ENCODE data around the gene SKP2. TPM values are rescaled to one million over a fixed set of nuclear protein-coding genes. Genes with fewer than 3 reads are reported as not detected.
"Not testable (repeated sequence)": the region's sequence is repeated elsewhere in the genome, so short reads cannot be mapped to it uniquely, and the experiment has no call there.

The SKP2 gene
- total RNA-seq, 1 donor = 142 TPM

- peak; percentile 63 for DNase-seq (ENCODE audit: low read depth)
- H3K4me3 ChIP-seq (ENCODE audit: low read depth, low read length) = no peak overlapping the region
- peak; percentile 60 for TF ChIP-seq CTCF (IDR thresholded peaks at IDR 0.05; ENCODE audit: insufficient read depth, low read depth, low read length)
Measured at GRCh38 chr5:36177715-36178523, 26.0 kb downstream of the SKP2 start.

GRCh38 chr5:36178524-36178890, 26.6 kb downstream of the SKP2 start:
- H3K4me3 ChIP-seq (ENCODE audit: low read depth, low read length) = no peak overlapping the region
- no peak for TF ChIP-seq CTCF (IDR thresholded peaks at IDR 0.05; ENCODE audit: insufficient read depth, low read depth, low read length)
- DNase-seq (ENCODE audit: low read depth) = no peak

- DNase-seq (ENCODE audit: low read depth) = no peak
- TF ChIP-seq CTCF (IDR thresholded peaks at IDR 0.05; ENCODE audit: insufficient read depth, low read depth, low read length) = no peak
Measured at GRCh38 chr5:36179950-36180349, 28.0 kb downstream of the SKP2 start.

GRCh38 chr5:36180556-36181350, 28.8 kb downstream of the SKP2 start:
- no peak for DNase-seq (ENCODE audit: low read depth)
- H3K4me3 ChIP-seq (ENCODE audit: low read depth, low read length) = no peak overlapping the region
- TF ChIP-seq CTCF (IDR thresholded peaks at IDR 0.05; ENCODE audit: insufficient read depth, low read depth, low read length) = no peak

More at GRCh38 chr5:36179950-36180349, 28.0 kb downstream of the SKP2 start:
- no peak overlapping the region for H3K4me3 ChIP-seq (ENCODE audit: low read depth, low read length)

GRCh38 chr5:36181774-36182173, 29.9 kb downstream of the SKP2 start:
- no peak for DNase-seq (ENCODE audit: low read depth)
- no peak overlapping the region for H3K4me3 ChIP-seq (ENCODE audit: low read depth, low read length)
- TF ChIP-seq CTCF (IDR thresholded peaks at IDR 0.05; ENCODE audit: insufficient read depth, low read depth, low read length) = no peak

- not testable (repeated sequence) for DNase-seq (ENCODE audit: low read depth)
Measured at GRCh38 chr5:36184408-36184807, 32.5 kb downstream of the SKP2 start.

GRCh38 chr5:36193746-36194145, 41.8 kb downstream of the SKP2 start:
- H3K4me3 ChIP-seq (ENCODE audit: low read depth, low read length) = no peak overlapping the region
- no peak for TF ChIP-seq CTCF (IDR thresholded peaks at IDR 0.05; ENCODE audit: insufficient read depth, low read depth, low read length)
- DNase-seq (ENCODE audit: low read depth) = no peak

More at GRCh38 chr5:36184408-36184807, 32.5 kb downstream of the SKP2 start:
- not testable (repeated sequence) for H3K4me3 ChIP-seq (ENCODE audit: low read depth, low read length)
